HS-27A (cell line): ENCODE results near the gene SYT1.
A peak's percentile ranks its signal among the peaks of the same experiment; 100 is the strongest.

Experiments used
- DNase-seq: peaks from one replicate; pipeline ENCODE4 v3.0.0-alpha.2; 2012; ENCODE audit warnings: low read depth, missing footprints

The SYT1 gene

GRCh38 chr12:79441534-79441933, 577.0 kb downstream of the SYT1 start:
- DNase-seq, result no peak

- no peak for DNase-seq
Observed at GRCh38 chr12:79442396-79442795, 577.8 kb downstream of the SYT1 start.

- no peak for DNase-seq
Observed at GRCh38 chr12:79444089-79444488, 579.5 kb downstream of the SYT1 start.

GRCh38 chr12:79448816-79449215, 584.2 kb downstream of the SYT1 start:
- DNase-seq, result no peak

GRCh38 chr12:79451365-79451764, 586.8 kb downstream of the SYT1 start:
- no peak for DNase-seq

GRCh38 chr12:79451978-79452377, 587.4 kb downstream of the SYT1 start:
- DNase-seq, result peak; percentile 50

GRCh38 chr12:79452906-79453305, 588.3 kb downstream of the SYT1 start:
- no peak for DNase-seq

- no peak for DNase-seq
Observed at GRCh38 chr12:79453820-79454219, 589.2 kb downstream of the SYT1 start.

- DNase-seq, result no peak
Observed at GRCh38 chr12:79454338-79454843, 589.8 kb downstream of the SYT1 start.

- DNase-seq, result no peak
Observed at GRCh38 chr12:79455286-79455685, 590.7 kb downstream of the SYT1 start.

- no peak for DNase-seq
Observed at GRCh38 chr12:79482323-79482722, 617.7 kb downstream of the SYT1 start.

- no peak for DNase-seq
Observed at GRCh38 chr12:79482921-79483320, 618.3 kb downstream of the SYT1 start.

GRCh38 chr12:79486154-79486553, 621.6 kb downstream of the SYT1 start:
- DNase-seq, result no peak

- no peak for DNase-seq
Observed at GRCh38 chr12:79487386-79488110, 623.0 kb downstream of the SYT1 start.
